Measurements from ENCODE around the gene RPL22L1. TPM values are rescaled to one million over a fixed set of nuclear protein-coding genes. Genes with fewer than 3 reads are reported as not detected.

Gene RPL22L1
- total RNA-seq, 4 donors from 2014 or later = 6.0 to 48.3 (median 26.7) TPM

DNA sequence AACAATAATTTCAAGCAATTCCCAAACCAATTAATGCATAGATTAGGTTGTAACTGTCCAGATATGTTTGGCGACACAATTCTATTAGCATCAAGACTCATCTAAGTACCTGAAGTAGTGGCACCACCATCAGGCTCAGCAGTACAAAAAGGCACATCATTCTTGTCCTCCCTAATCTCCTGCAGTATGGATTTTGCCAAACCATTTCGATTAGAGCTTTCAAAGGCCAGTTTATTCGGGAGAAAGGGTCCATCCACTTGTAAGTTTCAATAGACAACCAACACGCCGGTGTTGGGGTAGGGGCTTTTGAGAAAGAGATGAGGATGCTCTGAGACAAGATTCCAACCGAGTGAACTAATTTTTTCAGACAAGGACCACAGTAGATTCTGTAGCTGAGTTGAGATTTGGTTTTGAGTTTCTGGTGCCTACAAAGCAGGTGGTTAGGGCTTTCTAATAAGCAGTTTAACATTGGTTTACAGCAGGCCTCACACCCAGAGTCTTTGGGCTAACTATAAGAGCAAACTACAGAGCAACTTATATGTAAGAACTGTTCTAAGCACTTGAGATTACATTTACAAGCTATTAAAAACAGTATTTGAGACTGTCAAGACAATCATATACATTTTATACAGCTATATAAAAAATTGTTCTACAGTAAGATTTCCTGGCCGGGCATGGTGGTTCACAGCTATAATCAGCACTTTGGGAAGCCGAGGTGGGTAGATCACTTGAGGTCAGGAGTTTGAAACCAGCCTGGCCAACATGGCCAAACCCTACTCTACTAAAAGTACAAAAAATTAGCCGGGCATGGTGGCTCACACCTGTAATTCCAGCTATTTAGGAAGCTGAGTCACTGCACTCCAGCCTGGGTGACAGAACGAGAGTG lies 4.5 kb downstream of the RPL22L1 start:
- WGBS, 2 donors (ENCODE audit: low coverage in 1 of 2) = 79 to 90% methylated on average over 6 to 10 of the region's 10 CpGs
- intact Hi-C loops (cut with DNase I; ENCODE audit: low total_unique reads) (no loop called here), in situ Hi-C loops (cut with MboI; ENCODE audit: low pct_ligation_motif_present in 1 of 4, low pct_unique_long_range_greater_than_20kb in 1 of 4, low sequenced_read_pairs in 3 of 4) (no loop called here)
- peaks cover 0 to 28% (median 23%) of the 10 kb centered on the region in 4 donors for H3K4me1 ChIP-seq
- DNase-seq = no peak
- H3K4me3 ChIP-seq = no peak overlapping the region
- no peaks in the 10 kb centered on the region for H3K9me3 ChIP-seq
- peaks cover 0 to 30% (median 9%) of the 10 kb centered on the region in 4 donors for H3K36me3 ChIP-seq
- no peak overlapping the region for H3K27ac ChIP-seq
- no peaks in the 10 kb centered on the region for H3K27me3 ChIP-seq
- TF ChIP-seq POLR2A (IDR thresholded peaks at IDR 0.05) = no peak
- no peak for TF ChIP-seq EP300 (IDR thresholded peaks at IDR 0.05; ENCODE audit: low read depth)
- TF ChIP-seq, protein P1, sequence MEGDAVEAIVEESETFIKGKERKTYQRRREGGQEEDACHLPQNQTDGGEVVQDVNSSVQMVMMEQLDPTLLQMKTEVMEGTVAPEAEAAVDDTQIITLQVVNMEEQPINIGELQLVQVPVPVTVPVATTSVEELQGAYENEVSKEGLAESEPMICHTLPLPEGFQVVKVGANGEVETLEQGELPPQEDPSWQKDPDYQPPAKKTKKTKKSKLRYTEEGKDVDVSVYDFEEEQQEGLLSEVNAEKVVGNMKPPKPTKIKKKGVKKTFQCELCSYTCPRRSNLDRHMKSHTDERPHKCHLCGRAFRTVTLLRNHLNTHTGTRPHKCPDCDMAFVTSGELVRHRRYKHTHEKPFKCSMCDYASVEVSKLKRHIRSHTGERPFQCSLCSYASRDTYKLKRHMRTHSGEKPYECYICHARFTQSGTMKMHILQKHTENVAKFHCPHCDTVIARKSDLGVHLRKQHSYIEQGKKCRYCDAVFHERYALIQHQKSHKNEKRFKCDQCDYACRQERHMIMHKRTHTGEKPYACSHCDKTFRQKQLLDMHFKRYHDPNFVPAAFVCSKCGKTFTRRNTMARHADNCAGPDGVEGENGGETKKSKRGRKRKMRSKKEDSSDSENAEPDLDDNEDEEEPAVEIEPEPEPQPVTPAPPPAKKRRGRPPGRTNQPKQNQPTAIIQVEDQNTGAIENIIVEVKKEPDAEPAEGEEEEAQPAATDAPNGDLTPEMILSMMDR (IDR thresholded peaks at IDR 0.05) = no peak
- TF ChIP-seq POLR2AphosphoS5 (IDR thresholded peaks at IDR 0.05) = no peak

DNA sequence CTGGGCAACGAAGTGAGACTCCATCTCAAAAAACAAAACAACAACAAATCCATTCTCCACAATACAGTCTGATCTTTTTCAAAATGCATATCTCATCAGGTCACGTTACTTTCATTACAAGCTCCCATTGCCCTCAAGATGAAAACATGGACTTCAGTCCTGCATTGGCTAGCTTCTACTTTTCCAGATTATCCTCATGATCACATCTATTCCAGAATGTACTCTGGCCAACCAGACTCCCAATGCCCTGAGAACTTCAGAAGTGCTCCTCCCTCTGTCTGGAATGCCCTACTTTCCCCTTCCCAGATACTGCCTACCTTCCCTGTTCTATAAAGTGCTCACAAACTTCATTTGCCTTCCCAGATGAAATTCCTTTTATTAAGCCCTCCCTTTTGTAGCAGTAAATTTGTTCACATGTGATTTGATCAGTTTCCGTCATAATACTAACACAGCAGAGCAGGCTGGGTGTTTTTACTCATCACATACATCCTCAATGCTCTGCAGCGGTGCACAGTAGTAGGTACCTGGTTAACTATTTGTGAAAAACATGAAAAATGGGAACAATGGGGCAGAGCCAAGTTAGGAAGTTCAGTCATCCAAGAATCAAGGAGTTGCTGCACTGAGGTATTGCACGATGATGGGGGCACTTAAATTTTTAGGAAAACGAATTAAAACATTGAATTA lies 5.3 kb downstream of the RPL22L1 start:
- 88 to 93% methylated on average over 6 of the region's 6 CpGs for WGBS, 2 donors (ENCODE audit: low coverage in 1 of 2)
- H3K9me3 ChIP-seq = no peaks in the 10 kb centered on the region

DNA sequence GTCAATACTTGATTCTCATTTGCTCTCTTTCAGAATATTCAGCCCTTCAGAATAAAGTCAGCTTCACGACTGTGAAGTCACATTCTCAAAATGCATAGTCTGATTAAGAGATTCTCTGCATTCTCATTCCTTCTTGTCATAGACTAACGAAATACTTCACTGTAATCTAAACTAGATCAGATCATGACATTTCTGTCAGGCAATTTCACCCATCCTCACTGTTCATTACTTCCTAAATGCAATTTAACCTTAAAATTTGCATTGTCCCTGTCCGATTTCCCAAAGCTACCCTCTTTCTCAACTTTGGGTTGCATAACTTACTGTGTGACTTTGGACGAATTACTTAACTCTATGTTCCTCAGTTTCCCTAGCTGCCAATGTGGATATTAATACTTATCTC lies 6.2 kb downstream of the RPL22L1 start:
- intact Hi-C loops (cut with DNase I; ENCODE audit: low total_unique reads) (no loop called here), in situ Hi-C loops (cut with MboI; ENCODE audit: low pct_ligation_motif_present in 1 of 4, low pct_unique_long_range_greater_than_20kb in 1 of 4, low sequenced_read_pairs in 3 of 4) (no loop called here)
- Histone ChIP-seq H3K4me3 (no peak overlapping the region), H3K36me3 (peaks cover 0 to 30% (median 9%) of the 10 kb centered on the region in 4 donors), H3K4me1 (peaks cover 0 to 21% (median 17%) of the 10 kb centered on the region in 4 donors), H3K27ac (no peak overlapping the region), H3K27me3 (no peaks in the 10 kb centered on the region), H3K9me3 (no peaks in the 10 kb centered on the region)
- TF ChIP-seq POLR2A (IDR thresholded peaks at IDR 0.05) (no peak), EP300 (IDR thresholded peaks at IDR 0.05; ENCODE audit: low read depth) (no peak), POLR2AphosphoS5 (IDR thresholded peaks at IDR 0.05) (no peak)
- TF ChIP-seq, protein P1 (IDR thresholded peaks at IDR 0.05) = no peak
- 81 to 85% methylated on average over 3 to 4 of the region's 4 CpGs for WGBS, 2 donors (ENCODE audit: low coverage in 1 of 2)
- no peak for DNase-seq

More for the DNA sequence above, 5.3 kb downstream of the RPL22L1 start:
- no peak for DNase-seq
- Histone ChIP-seq H3K4me3 (no peak overlapping the region), H3K27me3 (no peaks in the 10 kb centered on the region), H3K36me3 (peaks cover 0 to 30% (median 9%) of the 10 kb centered on the region in 4 donors), H3K4me1 (peaks cover 0 to 27% (median 22%) of the 10 kb centered on the region in 4 donors), H3K27ac (no peak overlapping the region)
- no peak for TF ChIP-seq EP300 (IDR thresholded peaks at IDR 0.05; ENCODE audit: low read depth)
- peak; percentile 24 for TF ChIP-seq POLR2A (IDR thresholded peaks at IDR 0.05)
- TF ChIP-seq POLR2AphosphoS5 (IDR thresholded peaks at IDR 0.05) = no peak
- TF ChIP-seq, protein P1 (IDR thresholded peaks at IDR 0.05) = no peak
- intact Hi-C loops (cut with DNase I; ENCODE audit: low total_unique reads) (no loop called here), in situ Hi-C loops (cut with MboI; ENCODE audit: low pct_ligation_motif_present in 1 of 4, low pct_unique_long_range_greater_than_20kb in 1 of 4, low sequenced_read_pairs in 3 of 4) (no loop called here)
